GM18505 (cell line): ENCODE measurements around the gene PTPN13.

Source experiments
- ATAC-seq: cut with Tn5 transposase; IDR thresholded peaks from one replicate; pipeline ENCODE4 v1.9.1; 2021; ENCODE audit not compliant: unreplicated experiment
- POLR2A ChIP-seq: IDR thresholded peaks from 4 replicates; pipeline ENCODE4 v1.6.1; 2011; ENCODE audit warnings: borderline replicate concordance; ENCODE audit not compliant: insufficient read depth, insufficient read length; ENCODE audit errors: extremely low read depth

Gene PTPN13

GRCh38 chr4:86596807-86597206, 2.7 kb downstream of the PTPN13 start:
- TF ChIP-seq POLR2A = no peak

GRCh38 chr4:86600007-86600653, 6.0 kb downstream of the PTPN13 start:
- ATAC-seq = no peak
- no peak for TF ChIP-seq POLR2A

More at GRCh38 chr4:86596807-86597206, 2.7 kb downstream of the PTPN13 start:
- no peak for ATAC-seq

- no peak for TF ChIP-seq POLR2A
- ATAC-seq = no peak
Measured at GRCh38 chr4:86603311-86603885, 9.3 kb downstream of the PTPN13 start.

- no peak for TF ChIP-seq POLR2A
- ATAC-seq = no peak
Measured at GRCh38 chr4:86606809-86607208, 12.7 kb downstream of the PTPN13 start.

DNA sequence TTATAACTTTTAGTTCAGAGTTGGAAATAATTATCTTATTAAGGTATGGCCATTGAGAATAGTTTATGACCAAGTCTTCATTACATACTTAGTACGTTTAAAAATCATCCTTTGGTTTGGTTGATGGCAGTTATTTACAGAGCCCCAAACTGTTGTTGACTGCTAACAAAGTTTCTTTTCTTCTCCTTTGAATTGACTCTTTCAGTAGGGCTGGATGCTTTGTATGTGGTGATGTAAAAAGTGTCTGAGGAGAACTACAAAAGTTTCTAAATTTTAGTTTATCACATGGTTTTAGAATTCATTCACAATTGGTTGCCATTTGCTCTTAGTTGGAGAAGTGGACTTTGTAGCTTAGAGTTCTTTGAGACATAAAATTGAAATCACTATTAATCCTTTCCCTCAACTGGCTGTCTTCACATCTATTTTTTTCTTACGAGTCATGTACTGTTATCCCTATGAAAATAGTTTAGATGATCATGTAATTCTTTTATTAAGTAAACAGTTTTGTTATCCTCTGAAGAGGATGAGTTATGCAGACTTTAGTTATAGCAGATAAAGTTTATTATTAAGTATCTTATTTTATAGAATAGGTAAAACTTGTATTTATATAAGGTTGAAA, 14.8 kb downstream of the PTPN13 start:
- ATAC-seq = no peak

DNA sequence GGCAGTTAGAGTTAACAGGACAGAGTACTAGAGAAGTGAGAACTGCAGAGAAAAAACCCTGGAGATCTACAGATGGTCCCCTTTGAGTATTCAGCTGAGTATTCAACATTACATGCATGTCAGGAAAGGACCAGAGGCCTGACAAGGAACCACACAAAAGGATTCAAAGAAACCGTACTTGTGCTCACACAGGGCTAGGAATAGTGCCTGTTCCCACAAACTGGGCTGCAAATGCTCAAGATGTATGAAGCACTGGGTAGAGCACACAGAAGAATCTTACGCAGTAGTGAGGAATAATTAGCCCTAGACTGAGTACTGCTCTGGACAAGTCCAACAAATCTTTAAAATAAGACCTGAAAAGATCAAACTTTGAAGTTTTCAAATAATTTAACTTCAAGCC, 17.6 kb downstream of the PTPN13 start:
- ATAC-seq = no peak
- TF ChIP-seq POLR2A = no peak

More for the DNA sequence above, 14.8 kb downstream of the PTPN13 start:
- TF ChIP-seq POLR2A = no peak

DNA sequence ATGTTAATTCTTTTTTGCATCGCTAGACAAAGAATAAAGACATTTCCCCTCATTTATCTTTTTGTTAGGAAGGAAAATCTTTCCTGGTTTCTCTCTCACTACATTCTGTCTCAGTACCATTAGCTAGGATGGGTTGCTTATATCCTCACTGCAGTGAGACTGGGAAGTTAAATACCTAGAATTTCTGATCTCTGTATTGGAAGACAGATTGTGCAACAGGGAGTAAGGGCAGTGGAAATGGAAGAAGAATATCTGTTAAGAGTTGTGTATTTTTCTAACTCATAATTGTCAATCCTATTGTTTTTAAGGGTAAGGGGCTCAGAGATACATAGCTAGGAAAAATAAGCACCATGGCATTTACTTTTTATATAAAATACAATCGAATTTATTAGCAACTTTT, 19.6 kb downstream of the PTPN13 start:
- TF ChIP-seq POLR2A = no peak
- no peak for ATAC-seq

- no peak for TF ChIP-seq POLR2A
Measured at GRCh38 chr4:86614865-86615264, 20.8 kb downstream of the PTPN13 start.

DNA sequence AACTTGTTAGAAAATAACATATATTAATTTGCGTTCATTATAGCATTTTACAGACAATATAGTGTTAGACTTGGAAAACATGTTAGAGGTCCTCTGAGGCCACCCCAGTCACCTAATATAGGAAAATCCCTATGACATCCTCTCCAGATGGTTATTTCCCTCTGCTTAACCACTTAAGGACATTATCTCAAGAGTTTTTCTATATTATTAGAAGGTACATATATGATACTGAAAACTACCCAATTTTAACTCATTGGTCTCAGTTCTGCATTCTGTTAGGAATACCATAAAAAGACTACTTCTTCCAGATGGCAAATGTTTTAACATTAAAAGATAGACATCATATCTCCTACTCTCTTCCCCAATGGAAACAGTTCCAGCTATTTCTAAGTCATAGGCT, 21.4 kb downstream of the PTPN13 start:
- TF ChIP-seq POLR2A = no peak
- ATAC-seq = no peak

More at GRCh38 chr4:86614865-86615264, 20.8 kb downstream of the PTPN13 start:
- ATAC-seq = no peak

DNA sequence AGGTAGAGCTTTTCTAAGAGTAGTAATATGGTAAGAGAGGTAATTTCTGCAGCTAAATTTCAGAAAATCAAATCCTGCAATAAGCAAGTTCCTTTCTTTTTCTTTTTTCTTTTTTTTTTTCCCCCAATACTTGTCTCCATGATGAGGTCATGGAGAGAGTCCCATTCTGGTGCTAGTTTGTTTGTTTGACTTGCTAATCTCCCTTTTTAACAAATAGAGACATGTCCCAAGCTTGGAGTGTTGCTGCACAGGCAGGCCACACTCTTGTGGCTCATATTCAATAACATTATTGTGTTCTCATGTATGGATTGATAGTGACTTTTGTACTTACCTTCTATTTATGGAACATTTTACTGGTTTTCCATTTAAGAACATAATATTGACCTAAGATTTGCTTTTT, 25.5 kb downstream of the PTPN13 start:
- no peak for ATAC-seq
- no peak for TF ChIP-seq POLR2A

GRCh38 chr4:86621435-86621834, 27.3 kb downstream of the PTPN13 start:
- no peak for ATAC-seq
- TF ChIP-seq POLR2A = no peak

DNA sequence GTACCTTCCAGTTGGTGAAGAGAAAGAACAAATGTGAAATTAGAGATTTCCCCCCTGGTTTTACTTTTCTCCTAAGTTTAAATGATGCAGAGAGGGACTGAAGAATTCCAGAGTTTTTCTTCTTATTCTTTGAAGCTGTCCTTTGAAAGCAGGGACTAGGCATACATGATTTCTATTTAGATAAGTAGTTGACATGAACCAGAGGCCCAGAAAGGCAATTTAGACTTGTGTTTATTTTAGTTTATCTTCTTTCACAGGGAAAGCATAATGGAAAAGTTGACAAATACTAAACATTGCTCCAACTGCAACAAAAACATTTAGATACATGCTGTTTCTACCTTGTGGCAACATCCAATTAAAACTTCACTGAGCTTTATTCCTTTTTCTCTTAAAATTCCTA, 32.0 kb downstream of the PTPN13 start:
- no peak for ATAC-seq
- TF ChIP-seq POLR2A = no peak

DNA sequence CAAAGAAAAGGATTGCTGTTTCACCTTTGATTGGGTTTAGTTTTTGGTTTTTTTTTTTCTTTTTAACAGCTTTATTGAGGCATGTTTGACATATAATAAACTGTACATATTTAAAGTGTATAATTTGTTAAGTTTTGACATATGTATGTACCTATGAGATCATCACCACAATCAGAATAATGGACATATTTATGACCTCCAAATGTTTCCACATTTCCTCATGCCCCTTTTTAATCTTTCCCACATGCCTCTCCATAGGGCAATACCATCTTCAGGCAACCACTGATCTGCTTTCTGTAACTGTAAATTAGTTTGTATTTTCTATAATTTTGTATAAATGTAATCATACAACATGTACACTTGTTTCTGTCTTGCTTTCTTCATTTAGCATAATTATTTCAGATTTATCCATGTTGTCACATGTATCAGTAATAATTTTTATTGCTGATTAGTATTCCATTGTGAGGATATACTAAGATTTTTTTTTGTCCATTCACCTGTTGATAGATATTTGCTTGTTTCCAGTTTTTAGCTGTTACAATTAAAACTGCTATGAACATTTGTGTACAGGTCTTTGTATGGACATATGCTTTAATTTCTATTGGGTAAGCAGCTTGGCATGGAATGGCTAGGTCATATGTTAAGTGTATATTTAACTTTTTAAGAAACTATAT, 33.5 kb downstream of the PTPN13 start:
- ATAC-seq = no peak
- TF ChIP-seq POLR2A = no peak

DNA sequence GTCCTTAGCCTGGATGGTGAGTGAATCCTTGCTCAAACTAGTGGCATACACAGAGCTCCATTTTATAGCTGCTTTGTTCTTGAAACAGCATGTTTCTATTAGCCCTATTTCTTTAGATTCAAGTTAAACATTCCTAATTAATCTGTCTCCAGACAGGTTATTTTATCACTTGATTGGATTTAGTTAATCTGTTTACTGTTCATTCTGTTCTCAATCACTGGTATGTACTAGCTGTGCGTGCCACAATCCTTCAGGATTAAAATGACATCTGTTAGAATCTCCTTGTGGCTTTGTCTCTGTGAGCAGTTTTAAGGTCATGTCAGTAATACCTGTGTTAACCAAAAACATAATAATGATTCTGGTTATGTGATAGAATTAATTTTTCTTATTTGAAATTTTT, 36.5 kb downstream of the PTPN13 start:
- no peak for TF ChIP-seq POLR2A
- no peak for ATAC-seq

DNA sequence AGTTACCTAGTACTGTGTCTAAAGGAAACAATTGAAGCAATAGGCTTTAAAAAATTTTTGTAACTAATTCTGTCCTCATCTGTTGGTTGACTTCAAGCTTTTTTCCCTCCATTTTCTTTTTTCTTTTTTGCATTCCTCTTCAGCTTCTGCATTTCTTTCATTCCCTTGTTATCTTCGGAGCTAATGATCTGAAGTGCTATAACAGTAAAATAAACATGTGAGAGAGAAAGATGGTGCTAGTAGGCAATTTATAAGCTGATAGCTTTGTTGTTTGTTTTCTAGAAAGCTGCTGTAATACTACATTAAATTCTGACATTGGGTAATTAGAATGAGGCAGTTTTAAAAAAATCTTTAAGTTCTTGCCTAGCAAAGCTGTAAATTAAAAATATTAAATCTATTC, 37.1 kb downstream of the PTPN13 start:
- ATAC-seq = no peak
- no peak for TF ChIP-seq POLR2A

GRCh38 chr4:86633854-86634253, 39.7 kb downstream of the PTPN13 start:
- no peak for TF ChIP-seq POLR2A
- no peak for ATAC-seq
